ENCODE measurements around the gene HOMER1. TPM values are rescaled to one million over a fixed set of nuclear protein-coding genes. Genes with fewer than 3 reads are reported as not detected.

HOMER1 gene
- total RNA-seq, 2 donors from 2014 or later = 42.4 to 43.3 TPM

DNA sequence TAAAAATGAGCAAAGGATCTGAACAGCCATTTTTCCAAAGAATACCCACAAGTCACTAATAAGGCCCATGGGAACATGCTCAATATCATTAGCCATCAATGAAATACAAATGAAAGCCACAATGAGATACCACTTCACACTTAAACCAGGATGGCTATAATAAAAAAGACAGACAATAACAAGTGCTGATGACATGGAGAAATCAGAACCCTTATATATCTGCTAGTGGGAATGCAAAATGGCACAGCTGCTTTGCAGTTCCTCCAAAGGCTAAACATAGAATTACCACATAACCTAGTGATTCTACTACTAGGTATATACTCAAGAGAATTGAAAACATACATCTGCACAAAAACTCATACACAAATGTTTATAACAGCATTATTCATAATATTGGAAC is 83.7 kb downstream of the HOMER1 start:
- Histone ChIP-seq H3K9ac (ENCODE audit: extremely low read depth, low read length, poor library complexity, severe bottlenecking) (no peak overlapping the region), H3K4me1 (ENCODE audit: control insufficient read depth, insufficient read depth, low read length) (no peaks in the 10 kb centered on the region), H3K27ac (ENCODE audit: low read depth, low read length) (no peak overlapping the region), H3K4me3 (ENCODE audit: low read length) (no peak overlapping the region), H3K36me3 (ENCODE audit: control insufficient read depth, insufficient read depth, low read length) (peaks cover 4% of the 10 kb centered on the region), H3K9me3 (ENCODE audit: control insufficient read depth, low read length) (no peaks in the 10 kb centered on the region), H3K27me3 (ENCODE audit: control insufficient read depth, insufficient read depth, low read length, poor library complexity, severe bottlenecking) (no peaks in the 10 kb centered on the region)
- H3K4me3 Mint-ChIP-seq = no peak overlapping the region
- TF ChIP-seq, protein P1, sequence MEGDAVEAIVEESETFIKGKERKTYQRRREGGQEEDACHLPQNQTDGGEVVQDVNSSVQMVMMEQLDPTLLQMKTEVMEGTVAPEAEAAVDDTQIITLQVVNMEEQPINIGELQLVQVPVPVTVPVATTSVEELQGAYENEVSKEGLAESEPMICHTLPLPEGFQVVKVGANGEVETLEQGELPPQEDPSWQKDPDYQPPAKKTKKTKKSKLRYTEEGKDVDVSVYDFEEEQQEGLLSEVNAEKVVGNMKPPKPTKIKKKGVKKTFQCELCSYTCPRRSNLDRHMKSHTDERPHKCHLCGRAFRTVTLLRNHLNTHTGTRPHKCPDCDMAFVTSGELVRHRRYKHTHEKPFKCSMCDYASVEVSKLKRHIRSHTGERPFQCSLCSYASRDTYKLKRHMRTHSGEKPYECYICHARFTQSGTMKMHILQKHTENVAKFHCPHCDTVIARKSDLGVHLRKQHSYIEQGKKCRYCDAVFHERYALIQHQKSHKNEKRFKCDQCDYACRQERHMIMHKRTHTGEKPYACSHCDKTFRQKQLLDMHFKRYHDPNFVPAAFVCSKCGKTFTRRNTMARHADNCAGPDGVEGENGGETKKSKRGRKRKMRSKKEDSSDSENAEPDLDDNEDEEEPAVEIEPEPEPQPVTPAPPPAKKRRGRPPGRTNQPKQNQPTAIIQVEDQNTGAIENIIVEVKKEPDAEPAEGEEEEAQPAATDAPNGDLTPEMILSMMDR (conservative IDR thresholded peaks at IDR 0.05) = no peak
- no peak overlapping the region for H3K27ac Mint-ChIP-seq
- DNase-seq = no peak
- no peaks in the 10 kb centered on the region for H3K9me3 Mint-ChIP-seq
- no peaks in the 10 kb centered on the region for H3K4me1 Mint-ChIP-seq
- H3K27me3 Mint-ChIP-seq (ENCODE audit: insufficient read depth) = no peaks in the 10 kb centered on the region
- H3K36me3 Mint-ChIP-seq (ENCODE audit: low read depth) = peaks cover 15% of the 10 kb centered on the region

DNA sequence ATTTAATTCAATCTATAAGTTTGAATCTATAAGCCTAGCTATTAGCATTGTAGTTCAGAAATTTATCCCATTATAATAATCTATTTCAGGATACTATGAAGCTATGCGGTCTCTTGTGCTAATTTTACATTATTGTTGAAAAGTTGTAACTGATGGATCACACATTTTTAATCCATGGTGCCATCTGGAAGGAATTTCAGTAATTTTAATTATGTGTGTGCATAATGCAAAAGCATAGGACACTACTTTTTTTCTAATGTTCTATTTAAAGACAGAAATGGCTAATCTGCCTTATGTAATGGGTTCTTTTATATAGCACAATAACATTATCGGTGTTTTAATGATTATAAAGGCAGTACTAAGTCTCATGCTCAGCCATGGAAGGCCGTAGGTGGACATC is 90.6 kb downstream of the HOMER1 start:
- 100% methylated on average over 2 of the region's 3 CpGs; no CpG with 5 or more reads in 1 of the 2 experiments for WGBS, 2 experiments (ENCODE audit: insufficient coverage in 1 of 2, insufficient read length in 1 of 2)
- no peak for DNase-seq
- Mint-ChIP-seq H3K4me3 (no peak overlapping the region), H3K27me3 (ENCODE audit: insufficient read depth) (no peaks in the 10 kb centered on the region), H3K27ac (no peak overlapping the region), H3K4me1 (no peaks in the 10 kb centered on the region), H3K36me3 (ENCODE audit: low read depth) (no peaks in the 10 kb centered on the region), H3K9me3 (no peaks in the 10 kb centered on the region)
- no peak overlapping the region for H3K27ac ChIP-seq (ENCODE audit: low read depth, low read length)
- no peaks in the 10 kb centered on the region for H3K36me3 ChIP-seq (ENCODE audit: control insufficient read depth, insufficient read depth, low read length)
- H3K4me3 ChIP-seq (ENCODE audit: low read length) = no peak overlapping the region
- H3K4me1 ChIP-seq (ENCODE audit: control insufficient read depth, insufficient read depth, low read length) = no peaks in the 10 kb centered on the region
- H3K9ac ChIP-seq (ENCODE audit: extremely low read depth, low read length, poor library complexity, severe bottlenecking) = no peak overlapping the region
- TF ChIP-seq, protein P1 (conservative IDR thresholded peaks at IDR 0.05) = no peak
- no peaks in the 10 kb centered on the region for H3K9me3 ChIP-seq (ENCODE audit: control insufficient read depth, low read length)
- H3K27me3 ChIP-seq (ENCODE audit: control insufficient read depth, insufficient read depth, low read length, poor library complexity, severe bottlenecking) = no peaks in the 10 kb centered on the region

DNA sequence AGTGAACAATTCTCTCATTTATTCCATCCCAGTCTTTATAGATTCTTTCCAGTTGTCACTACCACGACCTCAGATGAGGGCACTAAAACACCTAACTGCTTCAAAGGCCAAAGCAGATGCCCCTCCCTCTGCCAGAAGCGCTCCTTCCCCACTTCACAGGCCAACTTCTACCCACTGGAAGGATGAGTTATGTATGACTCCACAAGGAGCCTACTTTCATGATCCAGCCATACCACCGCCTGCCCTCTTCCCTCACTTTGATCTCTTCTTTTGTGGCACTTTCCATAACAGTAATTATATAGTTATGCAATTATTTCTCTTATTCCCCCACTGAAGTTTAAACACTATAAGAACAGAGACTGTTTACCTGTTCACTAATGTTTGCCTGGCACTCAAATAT is 93.7 kb downstream of the HOMER1 start:
- Histone ChIP-seq H3K27ac (ENCODE audit: low read depth, low read length) (no peak overlapping the region), H3K27me3 (ENCODE audit: control insufficient read depth, insufficient read depth, low read length, poor library complexity, severe bottlenecking) (no peaks in the 10 kb centered on the region), H3K9me3 (ENCODE audit: control insufficient read depth, low read length) (no peaks in the 10 kb centered on the region), H3K4me3 (ENCODE audit: low read length) (no peak overlapping the region), H3K9ac (ENCODE audit: extremely low read depth, low read length, poor library complexity, severe bottlenecking) (no peak overlapping the region), H3K36me3 (ENCODE audit: control insufficient read depth, insufficient read depth, low read length) (no peaks in the 10 kb centered on the region), H3K4me1 (ENCODE audit: control insufficient read depth, insufficient read depth, low read length) (no peaks in the 10 kb centered on the region)
- H3K36me3 Mint-ChIP-seq (ENCODE audit: low read depth) = peaks cover 2% of the 10 kb centered on the region
- no peaks in the 10 kb centered on the region for H3K9me3 Mint-ChIP-seq
- WGBS, 2 experiments (ENCODE audit: insufficient coverage in 1 of 2, insufficient read length in 1 of 2) = 80 to 89% methylated on average over 2 to 3 of the region's 3 CpGs
- H3K27ac Mint-ChIP-seq = no peak overlapping the region
- H3K4me1 Mint-ChIP-seq = peaks cover 2% of the 10 kb centered on the region
- DNase-seq = no peak
- no peak overlapping the region for H3K4me3 Mint-ChIP-seq
- TF ChIP-seq, protein P1 (conservative IDR thresholded peaks at IDR 0.05) = no peak
- H3K27me3 Mint-ChIP-seq (ENCODE audit: insufficient read depth) = no peaks in the 10 kb centered on the region
